Stimulated activated CD8-positive, alpha-beta memory T cell treated with anti-CD3 and anti-CD28 coated beads, Interleukin-4, amount 100 ng/mL, for 24 hours (primary cell): ENCODE data around the gene ZDHHC24.

Experiments used
- DNase-seq: peaks from one replicate; pipeline ENCODE4 v3.0.0-alpha.2; 2020; ENCODE audit warnings: low read depth

ZDHHC24 gene

DNA sequence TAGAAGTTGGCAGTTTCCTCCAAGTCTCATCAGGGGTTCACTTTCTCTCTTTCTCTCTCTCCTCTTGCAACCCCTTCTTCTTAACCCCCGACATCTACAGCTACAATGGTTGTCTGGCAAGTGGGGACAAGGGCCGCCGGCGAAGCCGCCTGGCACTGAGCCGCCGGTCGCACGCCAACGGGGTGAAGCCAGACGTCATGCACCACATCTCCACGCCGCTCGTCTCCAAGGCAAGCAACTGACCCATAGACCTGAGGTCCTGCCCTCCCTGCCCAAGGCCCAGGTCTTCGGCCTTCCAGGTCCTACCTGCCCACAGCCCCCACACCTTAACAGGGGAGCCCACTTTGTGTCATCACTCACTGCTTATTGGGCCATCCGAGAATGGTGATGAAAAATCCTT lies 74.7 kb downstream of the ZDHHC24 start:
- DNase-seq: no peak
